ENCODE measurements around the gene TECR.
"Not testable (repeated sequence)": the region's sequence is repeated elsewhere in the genome, so short reads cannot be mapped to it uniquely, and the experiment has no call there.

Gene TECR

GRCh38 chr19:14536926-14537692 lies 7.7 kb downstream of the TECR start:
- DNase-seq (ENCODE audit: low read depth in 2 of 2) = no peak

GRCh38 chr19:14540741-14541525 lies 11.5 kb downstream of the TECR start:
- DNase-seq (ENCODE audit: low read depth in 2 of 2) = no peak

GRCh38 chr19:14541979-14542378 lies 12.6 kb downstream of the TECR start:
- DNase-seq (ENCODE audit: low read depth in 2 of 2) = not testable (repeated sequence)

- no peak for DNase-seq (ENCODE audit: low read depth in 2 of 2)
These were observed 13.4 kb downstream of the TECR start for GRCh38 chr19:14542711-14543328.

- DNase-seq (ENCODE audit: low read depth in 2 of 2) = no peak
These were observed 14.7 kb downstream of the TECR start for GRCh38 chr19:14544047-14544446.

GRCh38 chr19:14544977-14545715 lies 15.8 kb downstream of the TECR start:
- no peak for DNase-seq (ENCODE audit: low read depth in 2 of 2)

GRCh38 chr19:14545716-14546082 lies 16.3 kb downstream of the TECR start:
- no peak for DNase-seq (ENCODE audit: low read depth in 2 of 2)

- no peak for DNase-seq (ENCODE audit: low read depth in 2 of 2)
These were observed 20.9 kb downstream of the TECR start for GRCh38 chr19:14550201-14550754.

- peak; percentile 44 to 61 for DNase-seq (ENCODE audit: low read depth in 2 of 2)
These were observed 22.0 kb downstream of the TECR start for GRCh38 chr19:14551134-14552005.

GRCh38 chr19:14552006-14552360 lies 22.6 kb downstream of the TECR start:
- DNase-seq (ENCODE audit: low read depth in 2 of 2) = not testable (repeated sequence)

- no peak for DNase-seq (ENCODE audit: low read depth in 2 of 2)
These were observed 23.9 kb downstream of the TECR start for GRCh38 chr19:14553042-14553938.

- DNase-seq (ENCODE audit: low read depth in 2 of 2) = no peak
These were observed 24.5 kb downstream of the TECR start for GRCh38 chr19:14553939-14554243.

GRCh38 chr19:14554382-14554812 lies 25.0 kb downstream of the TECR start:
- DNase-seq (ENCODE audit: low read depth in 2 of 2) = no peak

GRCh38 chr19:14555918-14556661 lies 26.7 kb downstream of the TECR start:
- DNase-seq (ENCODE audit: low read depth in 2 of 2) = no peak

- peak; percentile 63 to 67 for DNase-seq (ENCODE audit: low read depth in 2 of 2)
These were observed 27.3 kb downstream of the TECR start for GRCh38 chr19:14556662-14557188.

GRCh38 chr19:14558370-14559066 lies 29.1 kb downstream of the TECR start:
- no peak for DNase-seq (ENCODE audit: low read depth in 2 of 2)

- no peak for DNase-seq (ENCODE audit: low read depth in 2 of 2)
These were observed 30.8 kb downstream of the TECR start for GRCh38 chr19:14559916-14560775.

All from stimulated activated CD8-positive, alpha-beta memory T cell treated with anti-CD3 and anti-CD28 coated beads, Interleukin-15, amount 100 ng/mL, for 48 hours (primary cell).